T-helper 1 cell treated with Interleukin-12 subunit alpha and Interleukin-12 subunit beta and Interleukin-4 antibody, amounts not matched to agents 30 μg/mL and 1 μg/mL, for 36 hours (primary cell): Measurements from ENCODE around the gene MASP1.

Experiments used
- H3K27ac Mint-ChIP-seq: one replicate; pipeline ENCODE4 v1.8.0; 2021; ENCODE audit warnings: mild to moderate bottlenecking, mixed read lengths
- H3K27me3 Mint-ChIP-seq: one replicate; pipeline ENCODE4 v1.8.0; 2021; ENCODE audit warnings: low read depth, mixed read lengths
- H3K36me3 Mint-ChIP-seq: one replicate; pipeline ENCODE4 v1.8.0; 2021; ENCODE audit warnings: low read depth, mixed read lengths
- H3K4me1 Mint-ChIP-seq: one replicate; pipeline ENCODE4 v1.8.0; 2021; ENCODE audit warnings: low read depth, mixed read lengths
- H3K4me3 Mint-ChIP-seq: one replicate; pipeline ENCODE4 v1.8.0; 2021; ENCODE audit warnings: mild to moderate bottlenecking, moderate library complexity, mixed read lengths
- H3K9me3 Mint-ChIP-seq: one replicate; pipeline ENCODE4 v1.8.0; 2021; ENCODE audit warnings: mixed read lengths

MASP1 gene

GRCh38 chr3:187310226-187310625 lies 18.7 kb upstream of the MASP1 start:
- Mint-ChIP-seq H3K4me3 (no peak overlapping the region), H3K36me3 (no peaks in the 10 kb centered on the region), H3K9me3 (no peaks in the 10 kb centered on the region), H3K27me3 (peaks cover 28% of the 10 kb centered on the region), H3K4me1 (no peaks in the 10 kb centered on the region), H3K27ac (no peak overlapping the region)

GRCh38 chr3:187305881-187306280 lies 14.3 kb upstream of the MASP1 start:
- Mint-ChIP-seq H3K27ac (no peak overlapping the region), H3K4me3 (no peak overlapping the region), H3K27me3 (peaks cover 30% of the 10 kb centered on the region), H3K9me3 (no peaks in the 10 kb centered on the region), H3K4me1 (no peaks in the 10 kb centered on the region), H3K36me3 (no peaks in the 10 kb centered on the region)

- H3K27ac Mint-ChIP-seq = no peak overlapping the region
- peaks cover 25% of the 10 kb centered on the region for H3K27me3 Mint-ChIP-seq
- H3K36me3 Mint-ChIP-seq = no peaks in the 10 kb centered on the region
- no peak overlapping the region for H3K4me3 Mint-ChIP-seq
- H3K9me3 Mint-ChIP-seq = no peaks in the 10 kb centered on the region
- H3K4me1 Mint-ChIP-seq = no peaks in the 10 kb centered on the region
Observed at GRCh38 chr3:187299611-187300010, 8.1 kb upstream of the MASP1 start.

- Mint-ChIP-seq H3K27me3 (peaks cover 24% of the 10 kb centered on the region), H3K27ac (no peak overlapping the region), H3K4me1 (no peaks in the 10 kb centered on the region), H3K36me3 (no peaks in the 10 kb centered on the region), H3K9me3 (no peaks in the 10 kb centered on the region), H3K4me3 (no peak overlapping the region)
Observed at GRCh38 chr3:187296911-187297310, 5.4 kb upstream of the MASP1 start.

DNA sequence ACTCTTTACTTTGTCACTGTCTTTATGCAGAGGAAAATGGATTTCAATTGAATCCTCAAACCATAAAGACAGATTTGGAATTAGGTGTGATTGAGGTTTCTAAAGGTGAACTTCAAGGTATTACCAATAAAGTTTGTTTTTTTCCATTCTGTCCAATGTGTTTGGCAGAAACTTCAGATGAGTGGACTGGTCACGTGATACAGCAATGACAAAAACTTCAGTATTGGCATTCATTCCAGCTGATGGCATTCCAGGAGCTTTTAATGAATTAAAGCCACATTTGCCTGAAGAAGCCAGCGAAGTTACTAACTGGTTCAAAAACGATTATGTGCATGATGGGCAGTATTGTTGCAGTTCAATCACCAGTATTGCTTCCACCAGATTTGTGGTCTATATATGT lies 4.5 kb upstream of the MASP1 start:
- no peak overlapping the region for H3K27ac Mint-ChIP-seq
- H3K4me3 Mint-ChIP-seq = no peak overlapping the region
- H3K27me3 Mint-ChIP-seq = peaks cover 28% of the 10 kb centered on the region
- H3K36me3 Mint-ChIP-seq = no peaks in the 10 kb centered on the region
- H3K4me1 Mint-ChIP-seq = no peaks in the 10 kb centered on the region
- H3K9me3 Mint-ChIP-seq = no peaks in the 10 kb centered on the region

- Mint-ChIP-seq H3K27ac (no peak overlapping the region), H3K36me3 (no peaks in the 10 kb centered on the region), H3K27me3 (peaks cover 33% of the 10 kb centered on the region), H3K4me3 (no peak overlapping the region), H3K4me1 (no peaks in the 10 kb centered on the region), H3K9me3 (no peaks in the 10 kb centered on the region)
Observed at GRCh38 chr3:187295316-187296034, 3.9 kb upstream of the MASP1 start.

DNA sequence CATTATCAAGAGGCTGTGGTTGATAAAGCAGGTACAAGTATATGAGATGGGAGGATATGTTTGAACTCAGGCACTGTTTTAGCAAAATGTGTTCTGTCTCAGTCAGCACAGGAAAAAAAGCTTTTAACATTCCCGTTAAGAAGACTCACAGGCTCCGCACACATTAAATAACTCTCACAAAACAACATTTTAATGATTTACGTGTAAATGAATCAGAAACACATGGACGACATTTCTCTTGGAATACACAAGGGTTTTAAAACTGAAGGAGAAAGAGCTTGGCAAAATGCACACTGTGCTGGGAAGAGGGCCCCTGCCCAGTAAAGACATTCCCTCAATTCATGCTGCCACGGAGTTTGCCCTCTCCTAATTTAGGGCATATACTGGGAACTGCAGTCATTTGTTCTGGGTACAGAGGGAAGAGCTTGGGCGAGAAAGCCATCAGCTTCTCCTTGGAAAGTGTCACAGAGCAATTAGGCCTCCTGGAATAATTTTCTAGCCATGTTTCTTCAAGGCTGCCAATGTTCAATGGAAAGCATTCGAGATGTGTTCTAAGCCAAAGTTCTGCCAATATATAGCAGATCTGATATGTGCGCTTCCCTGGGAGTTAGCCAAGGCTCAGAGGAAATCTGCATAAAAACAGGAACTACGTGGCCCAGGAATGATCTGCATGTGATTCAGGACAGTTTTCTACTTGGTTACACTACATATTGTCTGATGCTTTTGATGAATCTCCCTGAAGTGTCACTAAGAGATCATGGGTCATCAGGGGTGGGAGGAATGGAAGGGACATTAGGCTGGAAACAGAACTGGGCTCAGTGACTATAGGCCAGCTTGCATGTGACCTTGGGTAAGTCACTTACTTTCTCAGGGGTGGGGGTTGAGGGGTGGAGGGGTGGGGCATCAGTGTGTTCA lies 2.2 kb upstream of the MASP1 start:
- Mint-ChIP-seq H3K27ac (no peak overlapping the region), H3K36me3 (no peaks in the 10 kb centered on the region), H3K27me3 (peaks cover 46% of the 10 kb centered on the region), H3K9me3 (no peaks in the 10 kb centered on the region), H3K4me3 (no peak overlapping the region), H3K4me1 (no peaks in the 10 kb centered on the region)

DNA sequence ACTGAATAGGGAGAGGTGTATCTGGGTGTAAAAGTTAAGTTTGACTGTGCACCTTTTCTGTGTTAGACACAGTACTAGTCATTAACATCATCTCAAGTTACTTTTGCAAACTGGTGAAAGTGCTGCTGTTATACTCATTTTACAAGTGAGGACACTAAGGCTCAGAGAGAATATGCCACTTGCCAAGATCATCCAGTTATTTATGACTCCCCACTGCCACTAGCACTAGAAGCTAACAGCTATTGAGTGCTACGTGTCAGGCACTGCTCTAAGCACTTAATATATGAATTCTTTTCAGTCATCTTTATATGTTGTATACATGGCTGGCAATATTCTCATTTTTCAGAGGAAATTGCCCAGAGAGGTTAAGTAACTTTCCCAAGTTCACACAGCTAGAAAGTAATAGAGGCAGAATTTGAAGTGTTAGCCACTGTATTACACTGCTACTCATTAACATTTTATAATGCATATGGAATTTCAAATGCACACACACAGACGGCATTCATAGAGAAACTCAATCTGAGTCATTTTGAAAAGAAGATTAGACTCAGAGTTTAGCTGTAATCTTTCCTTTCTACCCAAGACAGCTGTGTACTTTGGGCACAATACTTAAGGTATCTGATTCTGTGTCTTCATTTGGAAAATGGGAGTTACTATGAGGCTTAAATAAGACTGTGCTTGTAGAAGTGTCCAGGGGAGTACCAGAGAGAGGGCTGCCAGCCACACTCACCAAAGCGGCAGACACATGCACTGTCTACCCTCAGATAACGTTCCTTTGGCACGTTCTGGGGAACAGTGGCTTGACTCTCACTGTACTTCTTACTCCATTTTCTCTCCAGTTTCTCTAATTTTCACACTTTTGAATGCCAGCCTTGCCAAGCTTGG lies 1.3 kb upstream of the MASP1 start:
- H3K27me3 Mint-ChIP-seq = peaks cover 46% of the 10 kb centered on the region
- no peak overlapping the region for H3K4me3 Mint-ChIP-seq
- H3K9me3 Mint-ChIP-seq = no peaks in the 10 kb centered on the region
- H3K27ac Mint-ChIP-seq = no peak overlapping the region
- no peaks in the 10 kb centered on the region for H3K4me1 Mint-ChIP-seq
- no peaks in the 10 kb centered on the region for H3K36me3 Mint-ChIP-seq

DNA sequence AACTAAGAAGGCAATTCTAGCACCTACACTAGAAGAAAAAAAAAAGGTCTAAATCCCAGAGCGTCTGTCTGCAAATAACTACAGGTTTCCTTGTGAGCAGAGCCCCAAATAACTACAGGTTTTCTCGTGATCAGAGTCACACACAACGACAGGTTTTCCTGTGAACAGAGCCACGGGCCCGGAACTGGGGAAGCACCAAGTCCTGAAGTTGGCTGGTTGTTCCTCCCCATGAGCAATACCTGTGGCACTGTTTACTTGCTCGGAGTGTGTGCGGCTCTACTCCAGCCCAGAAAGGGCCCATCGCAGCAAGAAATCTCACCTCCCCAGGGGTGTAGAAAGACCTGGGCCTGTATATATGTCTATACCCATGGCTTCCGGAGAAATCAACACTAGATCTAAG lies 644 bp upstream of the MASP1 start:
- Mint-ChIP-seq H3K36me3 (no peaks in the 10 kb centered on the region), H3K27ac (no peak overlapping the region), H3K4me3 (no peak overlapping the region), H3K4me1 (no peaks in the 10 kb centered on the region), H3K9me3 (no peaks in the 10 kb centered on the region), H3K27me3 (peaks cover 48% of the 10 kb centered on the region)

DNA sequence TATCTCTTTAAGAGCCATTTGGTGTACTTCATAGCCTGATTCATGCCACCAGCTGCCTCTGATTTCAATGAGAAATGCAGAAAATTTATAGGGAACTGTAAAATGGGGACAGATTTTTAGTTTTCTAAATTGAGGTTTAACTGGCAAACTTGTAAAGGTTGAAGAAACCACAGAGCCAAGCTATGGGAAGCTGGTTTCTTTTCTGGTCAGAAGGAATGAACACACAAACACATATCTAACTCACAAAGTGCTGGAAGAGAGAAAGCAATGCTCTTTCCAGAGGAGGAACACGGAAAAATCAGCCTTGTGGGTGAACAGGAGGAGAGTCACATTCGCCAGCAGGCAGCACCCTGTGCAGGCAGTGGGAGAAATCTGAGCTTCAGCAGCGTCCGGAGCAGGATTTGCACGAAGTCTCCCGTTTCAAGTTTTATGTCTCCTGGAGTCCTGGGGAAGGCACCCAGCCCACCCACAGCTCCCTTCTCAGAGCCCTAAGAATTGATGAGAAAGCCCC lies 481 bp downstream of the MASP1 start:
- H3K4me3 Mint-ChIP-seq = no peak overlapping the region
- no peaks in the 10 kb centered on the region for H3K36me3 Mint-ChIP-seq
- no peaks in the 10 kb centered on the region for H3K4me1 Mint-ChIP-seq
- no peak overlapping the region for H3K27ac Mint-ChIP-seq
- H3K27me3 Mint-ChIP-seq = peaks cover 53% of the 10 kb centered on the region
- H3K9me3 Mint-ChIP-seq = no peaks in the 10 kb centered on the region

DNA sequence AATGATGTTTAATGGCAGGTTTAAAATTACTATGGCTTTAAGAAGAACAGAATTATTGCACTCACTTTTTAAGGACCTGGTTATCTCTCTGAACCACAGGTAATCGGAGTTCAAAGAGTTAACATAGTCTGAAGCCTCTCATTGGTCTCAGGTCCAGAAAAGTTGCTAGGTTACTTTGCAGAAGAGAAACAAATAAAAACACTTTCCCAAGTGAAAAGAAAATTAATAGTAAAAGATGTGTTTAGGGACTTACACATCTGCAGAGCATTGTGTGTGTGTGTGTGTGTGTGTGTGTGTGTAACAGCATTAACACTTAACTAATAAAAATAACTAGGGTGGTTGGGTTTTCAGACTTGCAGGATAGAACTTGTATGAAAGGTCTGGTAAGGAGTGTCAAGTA lies 1.0 kb downstream of the MASP1 start:
- H3K27ac Mint-ChIP-seq = no peak overlapping the region
- no peaks in the 10 kb centered on the region for H3K9me3 Mint-ChIP-seq
- H3K27me3 Mint-ChIP-seq = peaks cover 47% of the 10 kb centered on the region

GRCh38 chr3:187288855-187289605 lies 2.5 kb downstream of the MASP1 start:
- no peaks in the 10 kb centered on the region for H3K36me3 Mint-ChIP-seq
- H3K27me3 Mint-ChIP-seq = peaks cover 40% of the 10 kb centered on the region
- H3K9me3 Mint-ChIP-seq = no peaks in the 10 kb centered on the region
- no peak overlapping the region for H3K27ac Mint-ChIP-seq
- H3K4me1 Mint-ChIP-seq = no peaks in the 10 kb centered on the region
- no peak overlapping the region for H3K4me3 Mint-ChIP-seq

More for the DNA sequence above, 1.0 kb downstream of the MASP1 start:
- Mint-ChIP-seq H3K4me3 (no peak overlapping the region), H3K36me3 (no peaks in the 10 kb centered on the region), H3K4me1 (no peaks in the 10 kb centered on the region)

DNA sequence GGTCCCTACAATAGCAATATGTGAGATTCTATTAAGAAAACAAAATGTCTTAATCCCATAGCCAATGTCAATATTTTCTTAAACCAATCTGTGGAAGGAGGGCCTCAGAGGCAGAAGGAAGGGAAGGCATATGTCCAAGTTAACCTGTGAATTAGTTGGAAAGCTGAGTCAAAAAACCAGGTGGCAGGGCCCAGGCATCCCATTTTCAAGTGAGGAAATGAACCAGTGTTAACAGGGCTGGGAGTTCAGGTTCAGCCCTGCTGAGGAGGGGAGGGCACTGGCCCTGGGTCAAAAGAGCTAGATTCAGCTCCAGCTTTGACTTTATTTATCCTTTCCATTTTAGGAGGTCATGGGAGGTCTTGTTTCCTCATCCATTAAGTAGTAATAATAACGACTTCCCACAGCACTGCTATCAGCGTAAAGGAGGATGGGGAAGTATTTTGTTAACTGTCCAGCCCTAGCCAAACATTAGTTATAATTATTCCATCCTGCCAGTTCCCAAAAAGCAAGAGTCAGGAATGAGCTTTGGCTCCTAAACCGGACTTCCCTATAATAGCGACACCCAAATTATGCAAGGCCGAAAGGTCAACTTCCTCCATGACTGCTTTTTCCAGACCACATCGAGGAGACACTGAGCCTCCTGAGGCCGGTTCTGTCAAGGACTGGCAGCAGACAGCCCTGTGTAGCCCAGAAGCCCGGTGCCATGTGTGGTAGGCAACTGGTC lies 3.2 kb downstream of the MASP1 start:
- Mint-ChIP-seq H3K4me1 (no peaks in the 10 kb centered on the region), H3K27ac (no peak overlapping the region), H3K4me3 (no peak overlapping the region), H3K36me3 (no peaks in the 10 kb centered on the region), H3K27me3 (peaks cover 34% of the 10 kb centered on the region), H3K9me3 (no peaks in the 10 kb centered on the region)
